ENCODE results near the gene FAM162A. TPM values are rescaled to one million over a fixed set of nuclear protein-coding genes. Genes with fewer than 3 reads are reported as not detected.

FAM162A gene
- total and polyA plus RNA-seq, 9 of the 15 experiments (the other 6 are each of a cell fraction or from before 2014, with no cell fraction given), result 37.5 to 211 (median 101) TPM

DNA sequence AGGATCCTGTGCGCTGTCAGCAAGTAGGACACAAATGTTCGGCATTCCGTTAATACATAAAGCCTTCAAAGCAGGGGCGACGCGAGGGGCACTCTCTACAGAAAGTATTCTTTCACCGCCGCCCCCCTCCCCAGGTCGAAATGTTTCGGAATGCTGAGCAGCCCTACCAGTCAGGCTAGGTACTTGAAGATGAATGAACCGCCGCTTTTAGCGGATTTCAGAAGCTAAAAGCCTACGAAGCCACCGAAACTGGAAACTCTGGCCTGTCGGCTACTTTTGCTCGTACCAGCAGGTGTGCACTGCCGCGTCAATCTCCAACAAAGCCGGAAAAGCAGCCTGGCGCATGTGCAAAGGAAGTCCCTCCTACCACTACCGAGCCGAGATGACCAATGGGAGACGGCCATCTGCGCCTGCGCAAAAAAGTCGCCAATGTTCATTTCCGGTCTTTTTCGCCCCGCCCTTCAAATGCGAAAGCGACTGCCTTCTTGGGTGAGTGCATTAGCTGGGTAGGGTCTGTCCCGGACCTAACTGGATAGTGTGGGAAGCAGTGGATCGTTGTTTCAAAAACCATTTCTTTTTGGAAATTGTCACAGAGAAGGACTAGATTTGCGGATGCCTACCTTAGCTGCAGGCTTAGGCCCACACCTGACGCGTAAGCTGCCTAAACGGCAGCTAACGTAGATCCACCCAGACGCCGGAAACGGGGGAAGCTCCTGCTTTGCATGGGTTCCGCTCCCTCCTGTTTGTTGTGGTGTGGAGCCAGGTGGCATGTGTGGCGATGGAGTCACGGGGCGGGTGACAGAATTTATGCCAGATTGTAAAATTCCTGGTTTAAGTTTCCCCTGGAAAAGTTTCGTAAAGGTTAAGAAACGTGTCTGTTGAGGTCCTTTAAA lies 32.0 kb downstream of the FAM162A start, which contains the start of gene WDR5B (continued):
- TF ChIP-seq SIN3A (IDR thresholded peaks at IDR 0.05; ENCODE audit: borderline replicate concordance in 2 of 2, control insufficient read depth in 1 of 2, low read depth in 2 of 2, low read length in 2 of 2), result peak; percentile 46 to 53; a peak in 2 of 4 replicates
- peak; percentile 76 for TF ChIP-seq PML (IDR thresholded peaks at IDR 0.05; ENCODE audit: low read length)
- no peak for TF ChIP-seq SREBF2 (CRISPR knock-in tag; IDR thresholded peaks at IDR 0.05)
- peak; percentile 21 to 59; a peak in 1 of 4 replicates for TF ChIP-seq MAZ (CRISPR knock-in tag; conservative IDR thresholded peaks at IDR 0.05 in 1 of 2, IDR thresholded peaks at IDR 0.05 in 1 of 2)
- peak; percentile 87 for TF ChIP-seq TBP (optimal IDR thresholded peaks at IDR 0.05; ENCODE audit: low read depth, low read length)
- peak; percentile 33; the same call in 1 of the 2 replicates for TF ChIP-seq CTBP1 (IDR thresholded peaks at IDR 0.05; ENCODE audit: borderline replicate concordance)
- TF ChIP-seq NRF1 (conservative IDR thresholded peaks at IDR 0.05 in 1 of 2, IDR thresholded peaks at IDR 0.05 in 1 of 2), result peak; percentile 96
- TF ChIP-seq, protein P1, sequence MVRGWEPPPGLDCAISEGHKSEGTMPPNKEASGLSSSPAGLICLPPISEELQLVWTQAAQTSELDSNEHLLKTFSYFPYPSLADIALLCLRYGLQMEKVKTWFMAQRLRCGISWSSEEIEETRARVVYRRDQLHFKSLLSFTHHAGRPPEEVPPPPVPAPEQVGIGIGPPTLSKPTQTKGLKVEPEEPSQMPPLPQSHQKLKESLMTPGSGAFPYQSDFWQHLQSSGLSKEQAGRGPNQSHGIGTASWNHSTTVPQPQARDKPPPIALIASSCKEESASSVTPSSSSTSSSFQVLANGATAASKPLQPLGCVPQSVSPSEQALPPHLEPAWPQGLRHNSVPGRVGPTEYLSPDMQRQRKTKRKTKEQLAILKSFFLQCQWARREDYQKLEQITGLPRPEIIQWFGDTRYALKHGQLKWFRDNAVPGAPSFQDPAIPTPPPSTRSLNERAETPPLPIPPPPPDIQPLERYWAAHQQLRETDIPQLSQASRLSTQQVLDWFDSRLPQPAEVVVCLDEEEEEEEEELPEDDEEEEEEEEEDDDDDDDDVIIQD (CRISPR knock-in tag; IDR thresholded peaks at IDR 0.05), result no peak
- TF ChIP-seq NFIC (IDR thresholded peaks at IDR 0.05), result peak; percentile 28; the same call in 1 of the 2 replicates
- TF ChIP-seq, protein P2, sequence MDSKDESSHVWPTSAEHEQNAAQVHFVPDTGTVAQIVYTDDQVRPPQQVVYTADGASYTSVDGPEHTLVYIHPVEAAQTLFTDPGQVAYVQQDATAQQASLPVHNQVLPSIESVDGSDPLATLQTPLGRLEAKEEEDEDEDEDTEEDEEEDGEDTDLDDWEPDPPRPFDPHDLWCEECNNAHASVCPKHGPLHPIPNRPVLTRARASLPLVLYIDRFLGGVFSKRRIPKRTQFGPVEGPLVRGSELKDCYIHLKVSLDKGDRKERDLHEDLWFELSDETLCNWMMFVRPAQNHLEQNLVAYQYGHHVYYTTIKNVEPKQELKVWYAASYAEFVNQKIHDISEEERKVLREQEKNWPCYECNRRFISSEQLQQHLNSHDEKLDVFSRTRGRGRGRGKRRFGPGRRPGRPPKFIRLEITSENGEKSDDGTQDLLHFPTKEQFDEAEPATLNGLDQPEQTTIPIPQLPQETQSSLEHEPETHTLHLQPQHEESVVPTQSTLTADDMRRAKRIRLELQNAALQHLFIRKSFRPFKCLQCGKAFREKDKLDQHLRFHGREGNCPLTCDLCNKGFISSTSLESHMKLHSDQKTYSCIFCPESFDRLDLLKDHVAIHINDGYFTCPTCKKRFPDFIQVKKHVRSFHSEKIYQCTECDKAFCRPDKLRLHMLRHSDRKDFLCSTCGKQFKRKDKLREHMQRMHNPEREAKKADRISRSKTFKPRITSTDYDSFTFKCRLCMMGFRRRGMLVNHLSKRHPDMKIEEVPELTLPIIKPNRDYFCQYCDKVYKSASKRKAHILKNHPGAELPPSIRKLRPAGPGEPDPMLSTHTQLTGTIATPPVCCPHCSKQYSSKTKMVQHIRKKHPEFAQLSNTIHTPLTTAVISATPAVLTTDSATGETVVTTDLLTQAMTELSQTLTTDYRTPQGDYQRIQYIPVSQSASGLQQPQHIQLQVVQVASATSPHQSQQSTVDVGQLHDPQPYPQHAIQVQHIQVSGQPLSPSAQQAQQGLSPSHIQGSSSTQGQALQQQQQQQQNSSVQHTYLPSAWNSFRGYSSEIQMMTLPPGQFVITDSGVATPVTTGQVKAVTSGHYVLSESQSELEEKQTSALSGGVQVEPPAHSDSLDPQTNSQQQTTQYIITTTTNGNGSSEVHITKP (IDR thresholded peaks at IDR 0.05; ENCODE audit: partially characterized antibody), result peak; percentile 94
- TF ChIP-seq, protein P3, sequence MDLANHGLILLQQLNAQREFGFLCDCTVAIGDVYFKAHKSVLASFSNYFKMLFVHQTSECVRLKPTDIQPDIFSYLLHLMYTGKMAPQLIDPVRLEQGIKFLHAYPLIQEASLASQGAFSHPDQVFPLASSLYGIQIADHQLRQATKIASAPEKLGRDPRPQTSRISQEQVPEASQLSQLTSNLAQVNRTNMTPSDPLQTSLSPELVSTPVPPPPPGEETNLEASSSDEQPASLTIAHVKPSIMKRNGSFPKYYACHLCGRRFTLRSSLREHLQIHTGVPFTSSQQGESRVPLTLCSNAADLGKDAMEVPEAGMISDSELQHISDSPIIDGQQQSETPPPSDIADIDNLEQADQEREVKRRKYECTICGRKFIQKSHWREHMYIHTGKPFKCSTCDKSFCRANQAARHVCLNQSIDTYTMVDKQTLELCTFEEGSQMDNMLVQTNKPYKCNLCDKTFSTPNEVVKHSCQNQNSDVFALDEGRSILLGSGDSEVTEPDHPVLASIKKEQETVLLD (IDR thresholded peaks at IDR 0.05), result peak; percentile 93
- TF ChIP-seq, protein P4, sequence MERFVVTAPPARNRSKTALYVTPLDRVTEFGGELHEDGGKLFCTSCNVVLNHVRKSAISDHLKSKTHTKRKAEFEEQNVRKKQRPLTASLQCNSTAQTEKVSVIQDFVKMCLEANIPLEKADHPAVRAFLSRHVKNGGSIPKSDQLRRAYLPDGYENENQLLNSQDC (CRISPR knock-in tag; IDR thresholded peaks at IDR 0.05), result 0 out of 2 replicates have a peak, but pooled peaks have one; percentile 24
- TF ChIP-seq SAFB2 (IDR thresholded peaks at IDR 0.05; ENCODE audit: borderline replicate concordance, low read depth, low read length, severe bottlenecking), result no peak
- no peak for TF ChIP-seq CHCHD3 (CRISPR knock-in tag; IDR thresholded peaks at IDR 0.05)
- TF ChIP-seq SP1 (CRISPR knock-in tag; IDR thresholded peaks at IDR 0.05), result peak; percentile 72; the same call in 1 of the 2 replicates
- 0 out of 4 replicates have a peak, but pooled peaks of 1 of the 2 experiments have one; percentile 29 for TF ChIP-seq KDM4B (IDR thresholded peaks at IDR 0.05; ENCODE audit: borderline replicate concordance in 2 of 2, low read depth in 1 of 2)
- peak; percentile 75 for TF ChIP-seq ATF7 (IDR thresholded peaks at IDR 0.05)
- TF ChIP-seq, protein P5, sequence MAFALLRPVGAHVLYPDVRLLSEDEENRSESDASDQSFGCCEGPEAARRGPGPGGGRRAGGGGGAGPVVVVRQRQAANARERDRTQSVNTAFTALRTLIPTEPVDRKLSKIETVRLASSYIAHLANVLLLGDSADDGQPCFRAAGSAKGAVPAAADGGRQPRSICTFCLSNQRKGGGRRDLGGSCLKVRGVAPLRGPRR (CRISPR knock-in tag; IDR thresholded peaks at IDR 0.05), result no peak
- TF ChIP-seq ZZZ3 (IDR thresholded peaks at IDR 0.05), result peak; percentile 92

All from K562 (cell line).